ENCODE data around the gene SLC1A2. TPM values are rescaled to one million over a fixed set of nuclear protein-coding genes. Genes with fewer than 3 reads are reported as not detected.

The SLC1A2 gene
- total RNA-seq, 1 experiment from 2014 or later: not detected

DNA sequence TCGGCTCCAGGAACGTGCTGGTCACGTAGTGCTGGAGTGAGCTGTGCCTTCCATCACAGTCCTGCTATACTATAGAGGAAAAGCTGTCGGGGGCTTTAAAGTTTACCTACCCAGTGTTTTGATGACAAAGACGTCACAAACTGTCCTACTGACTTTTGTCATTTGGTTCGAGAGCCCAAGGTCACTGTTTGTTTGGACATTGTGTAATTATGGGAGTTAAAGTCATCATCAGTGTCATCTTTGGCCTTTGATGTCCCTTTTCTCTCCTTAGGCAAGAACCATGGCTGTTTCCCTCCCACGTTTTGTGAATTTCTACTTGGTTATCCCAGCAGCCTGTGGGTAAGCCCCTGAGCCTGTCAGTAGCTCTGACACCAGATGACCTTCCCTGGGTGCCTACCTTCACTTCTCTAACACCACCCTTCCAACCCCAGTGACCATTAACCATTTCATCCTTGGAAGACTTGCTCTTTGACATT, 59.3 kb downstream of the SLC1A2 start:
- no peak overlapping the region for H3K4me3 Mint-ChIP-seq (ENCODE audit: unreplicated experiment)
- TF ChIP-seq, protein P1, sequence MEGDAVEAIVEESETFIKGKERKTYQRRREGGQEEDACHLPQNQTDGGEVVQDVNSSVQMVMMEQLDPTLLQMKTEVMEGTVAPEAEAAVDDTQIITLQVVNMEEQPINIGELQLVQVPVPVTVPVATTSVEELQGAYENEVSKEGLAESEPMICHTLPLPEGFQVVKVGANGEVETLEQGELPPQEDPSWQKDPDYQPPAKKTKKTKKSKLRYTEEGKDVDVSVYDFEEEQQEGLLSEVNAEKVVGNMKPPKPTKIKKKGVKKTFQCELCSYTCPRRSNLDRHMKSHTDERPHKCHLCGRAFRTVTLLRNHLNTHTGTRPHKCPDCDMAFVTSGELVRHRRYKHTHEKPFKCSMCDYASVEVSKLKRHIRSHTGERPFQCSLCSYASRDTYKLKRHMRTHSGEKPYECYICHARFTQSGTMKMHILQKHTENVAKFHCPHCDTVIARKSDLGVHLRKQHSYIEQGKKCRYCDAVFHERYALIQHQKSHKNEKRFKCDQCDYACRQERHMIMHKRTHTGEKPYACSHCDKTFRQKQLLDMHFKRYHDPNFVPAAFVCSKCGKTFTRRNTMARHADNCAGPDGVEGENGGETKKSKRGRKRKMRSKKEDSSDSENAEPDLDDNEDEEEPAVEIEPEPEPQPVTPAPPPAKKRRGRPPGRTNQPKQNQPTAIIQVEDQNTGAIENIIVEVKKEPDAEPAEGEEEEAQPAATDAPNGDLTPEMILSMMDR (IDR thresholded peaks at IDR 0.05; ENCODE audit: unreplicated experiment): no peak
- no peak for DNase-seq (ENCODE audit: unreplicated experiment)
- H3K36me3 Mint-ChIP-seq (ENCODE audit: insufficient read depth, unreplicated experiment): no peaks in the 10 kb centered on the region
- peaks cover 23% of the 10 kb centered on the region for H3K4me1 Mint-ChIP-seq (ENCODE audit: insufficient read depth, unreplicated experiment)
- H3K27me3 Mint-ChIP-seq (ENCODE audit: insufficient read depth, unreplicated experiment): no peaks in the 10 kb centered on the region
- BruUV-seq (replicated peaks): no TSS peak
- intact Hi-C loops (cut with micrococcal nuclease): loop anchor here (10.0 kb wide), 1 partner anchor 85 kb away; no protein-coding TSS in a partner anchor
- ChIA-PET POLR2A (interaction anchor here (0.5 to 6.1 kb wide), 2 partner anchors 8 to 610 kb away, joined by 3 to 78 read pairs; no protein-coding TSS in a partner anchor), CTCF (interaction anchor here (0.6 to 1.2 kb wide), 5 partner anchors 13 to 469 kb away, joined by 3 to 4 read pairs (median 3); no protein-coding TSS in a partner anchor)
- H3K9me3 Mint-ChIP-seq (ENCODE audit: unreplicated experiment): no peaks in the 10 kb centered on the region
- H3K27ac Mint-ChIP-seq (ENCODE audit: low read depth, unreplicated experiment): no peak overlapping the region

DNA sequence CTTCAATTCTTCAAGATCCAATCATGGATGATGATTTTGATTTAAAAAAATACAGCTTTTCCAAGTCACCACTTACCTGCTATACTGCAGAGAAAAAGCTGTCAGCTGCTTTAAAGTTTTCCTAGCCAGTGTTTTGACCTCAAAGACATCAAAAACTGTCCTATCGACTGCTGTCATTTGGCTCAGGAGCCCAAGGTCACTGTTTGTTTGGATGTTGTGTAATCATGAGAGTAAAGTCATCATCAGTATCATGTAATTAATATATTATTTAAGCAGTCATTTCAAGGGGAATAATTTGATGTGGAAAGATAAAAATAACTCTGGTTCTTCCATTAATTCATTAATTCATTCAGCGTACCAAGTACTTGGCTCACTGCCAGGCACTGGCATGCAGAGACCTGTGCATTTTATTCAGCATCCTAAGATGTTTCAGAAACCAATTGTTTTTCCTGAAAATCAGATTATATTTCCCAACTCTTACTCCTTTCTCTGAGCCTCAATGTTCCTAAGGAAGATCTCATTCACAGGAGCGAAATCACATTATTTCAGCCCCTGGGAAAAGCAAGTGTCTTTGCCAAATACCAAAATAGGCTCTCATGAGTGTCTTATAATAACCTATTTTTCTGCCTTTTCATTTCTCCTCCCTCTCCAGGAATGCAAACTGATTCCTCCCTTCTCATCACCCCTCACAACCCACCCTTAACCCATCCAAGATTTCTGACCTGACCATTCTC, 59.9 kb downstream of the SLC1A2 start:
- POLR2A ChIA-PET: interaction anchor here (1.7 kb wide), 1 partner anchor 12 kb away, joined by 4 read pairs; no protein-coding TSS in a partner anchor
- Mint-ChIP-seq H3K27me3 (ENCODE audit: insufficient read depth, unreplicated experiment) (no peaks in the 10 kb centered on the region), H3K9me3 (ENCODE audit: unreplicated experiment) (no peaks in the 10 kb centered on the region), H3K4me1 (ENCODE audit: insufficient read depth, unreplicated experiment) (peaks cover 18% of the 10 kb centered on the region), H3K4me3 (ENCODE audit: unreplicated experiment) (no peak overlapping the region), H3K27ac (ENCODE audit: low read depth, unreplicated experiment) (no peak overlapping the region), H3K36me3 (ENCODE audit: insufficient read depth, unreplicated experiment) (no peaks in the 10 kb centered on the region)
- CTCF ChIA-PET: interaction anchor here (0.6 to 1.6 kb wide), 4 partner anchors 9 to 442 kb away, joined by 3 read pairs; no protein-coding TSS in a partner anchor
- BruUV-seq (replicated peaks): no TSS peak
- peak; percentile 43 for DNase-seq (ENCODE audit: unreplicated experiment)
- intact Hi-C loops (cut with micrococcal nuclease): loop anchor here (10.0 kb wide), 1 partner anchor 85 kb away; no protein-coding TSS in a partner anchor
- TF ChIP-seq, protein P1 (IDR thresholded peaks at IDR 0.05; ENCODE audit: unreplicated experiment): no peak

DNA sequence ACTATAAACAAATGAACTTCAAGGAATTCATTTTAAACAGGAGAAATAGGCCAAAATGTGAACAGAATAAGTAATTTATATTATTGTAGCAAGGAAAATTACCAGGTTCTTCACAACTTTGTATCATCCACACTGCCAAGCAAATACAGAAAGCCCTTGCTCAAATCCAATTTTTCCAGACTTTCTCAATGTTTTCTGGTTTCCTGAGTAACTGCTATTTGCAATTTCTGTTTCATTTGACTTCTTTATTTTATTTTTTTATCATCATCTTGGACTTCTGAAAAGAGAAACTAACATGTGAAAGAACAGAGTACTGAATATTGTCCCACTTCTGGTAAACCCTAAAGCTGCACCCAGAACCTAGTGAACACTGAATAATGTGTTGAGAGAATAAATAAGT, 61.0 kb downstream of the SLC1A2 start:
- Mint-ChIP-seq H3K4me3 (ENCODE audit: unreplicated experiment) (no peak overlapping the region), H3K4me1 (ENCODE audit: insufficient read depth, unreplicated experiment) (peaks cover 8% of the 10 kb centered on the region), H3K27ac (ENCODE audit: low read depth, unreplicated experiment) (no peak overlapping the region), H3K27me3 (ENCODE audit: insufficient read depth, unreplicated experiment) (no peaks in the 10 kb centered on the region), H3K9me3 (ENCODE audit: unreplicated experiment) (no peaks in the 10 kb centered on the region), H3K36me3 (ENCODE audit: insufficient read depth, unreplicated experiment) (no peaks in the 10 kb centered on the region)
- BruUV-seq (replicated peaks): no TSS peak
- TF ChIP-seq, protein P1 (IDR thresholded peaks at IDR 0.05; ENCODE audit: unreplicated experiment): no peak
- DNase-seq (ENCODE audit: unreplicated experiment): no peak
- intact Hi-C loops (cut with micrococcal nuclease): no loop called here
- ChIA-PET POLR2A (interaction anchor here (0.9 to 1.7 kb wide), 2 partner anchors 11 to 34 kb away, joined by 3 to 4 read pairs; no protein-coding TSS in a partner anchor), CTCF (interaction anchor here (0.7 to 1.6 kb wide), 2 partner anchors 10 to 119 kb away, joined by 3 read pairs; no protein-coding TSS in a partner anchor)

DNA sequence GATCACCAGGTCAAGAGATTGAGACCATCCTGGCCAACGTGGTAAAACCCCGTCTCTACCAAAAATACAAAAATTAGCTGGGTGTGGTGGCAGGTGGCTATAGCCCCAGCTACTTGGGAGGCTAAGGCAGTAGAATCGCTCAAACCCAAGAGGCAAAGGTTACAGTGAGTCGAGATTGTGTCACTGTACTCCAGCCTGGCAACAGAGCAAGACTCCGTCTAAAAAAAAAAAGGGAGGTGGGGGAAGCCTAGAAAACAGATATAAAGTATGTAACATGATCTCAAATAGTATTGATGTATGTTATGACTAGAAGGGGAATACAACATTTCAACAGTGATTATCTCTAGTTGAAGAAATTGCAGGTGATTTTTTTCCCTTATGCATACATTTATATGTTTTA, 61.4 kb downstream of the SLC1A2 start:
- intact Hi-C loops (cut with micrococcal nuclease): no loop called here
- Mint-ChIP-seq H3K9me3 (ENCODE audit: unreplicated experiment) (no peaks in the 10 kb centered on the region), H3K36me3 (ENCODE audit: insufficient read depth, unreplicated experiment) (no peaks in the 10 kb centered on the region), H3K4me3 (ENCODE audit: unreplicated experiment) (no peak overlapping the region), H3K4me1 (ENCODE audit: insufficient read depth, unreplicated experiment) (peaks cover 8% of the 10 kb centered on the region), H3K27me3 (ENCODE audit: insufficient read depth, unreplicated experiment) (no peaks in the 10 kb centered on the region), H3K27ac (ENCODE audit: low read depth, unreplicated experiment) (no peak overlapping the region)
- TF ChIP-seq, protein P1 (IDR thresholded peaks at IDR 0.05; ENCODE audit: unreplicated experiment): no peak
- CTCF ChIA-PET: interaction anchor here (1.6 kb wide), 1 partner anchor 10 kb away, joined by 3 read pairs; no protein-coding TSS in a partner anchor
- no TSS peak for BruUV-seq (replicated peaks)
- POLR2A ChIA-PET: interaction anchor here (0.9 to 1.7 kb wide), 2 partner anchors 10 to 34 kb away, joined by 3 to 4 read pairs; no protein-coding TSS in a partner anchor
- DNase-seq (ENCODE audit: unreplicated experiment): no peak
